Femur (tissue), 1 donor: ENCODE data around the gene TBK1.

Source experiments
- DNase-seq: peaks from one replicate; pipeline ENCODE4 v3.0.0-alpha.2; 2017

Gene TBK1

DNA sequence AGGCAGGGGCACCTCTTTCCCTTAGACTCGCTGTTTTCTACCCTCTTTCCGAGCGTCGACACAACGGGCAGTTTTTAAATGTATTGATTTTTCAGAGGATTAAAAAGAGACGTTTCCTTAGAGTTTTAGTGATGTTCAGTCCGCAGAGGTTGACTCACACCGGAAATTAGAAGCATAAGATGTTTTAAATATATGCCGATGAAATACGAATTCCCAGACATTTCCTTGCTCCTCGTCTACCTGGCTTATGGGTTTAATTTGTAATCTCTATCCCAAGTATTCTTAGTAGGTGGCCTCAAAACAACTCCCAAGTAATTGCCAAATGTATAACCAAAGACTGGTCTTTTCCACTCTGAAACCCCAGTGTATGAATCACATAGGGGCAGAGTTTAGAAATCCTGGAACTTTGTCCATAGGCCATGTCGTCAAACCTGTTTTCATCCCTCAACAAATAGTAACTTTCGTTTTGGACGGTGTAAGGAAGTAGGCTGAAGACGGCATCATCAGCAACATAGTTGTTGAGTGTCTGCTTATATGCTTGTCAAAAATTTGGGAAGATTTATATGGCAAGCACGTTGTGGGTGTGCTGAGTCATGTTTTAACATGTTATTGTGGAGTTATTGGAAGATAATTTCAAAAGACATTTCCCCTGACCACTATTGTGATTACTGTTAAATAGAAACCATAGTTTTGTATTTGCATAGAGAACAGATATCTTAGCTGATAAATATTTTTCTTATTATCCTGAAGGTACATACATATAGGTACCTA lies 824 bp downstream of the TBK1 start:
- no peak for DNase-seq

DNA sequence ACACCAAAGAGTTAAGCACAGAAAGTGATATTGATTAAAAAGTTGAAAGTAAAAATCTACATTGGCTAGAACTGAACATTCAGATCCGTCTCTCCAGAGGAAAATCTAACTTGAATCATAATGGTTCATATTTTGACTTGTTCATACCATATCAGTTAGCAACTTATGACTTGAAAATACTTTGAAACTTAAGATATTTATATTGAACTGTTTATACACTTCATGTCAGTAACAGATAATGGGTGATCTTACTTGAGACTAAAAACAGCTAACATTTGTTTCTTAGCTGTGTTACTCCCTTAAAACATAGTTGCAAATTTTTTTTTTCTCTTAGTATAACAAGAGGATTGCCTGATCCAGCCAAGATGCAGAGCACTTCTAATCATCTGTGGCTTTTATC lies 3.6 kb downstream of the TBK1 start:
- no peak for DNase-seq

DNA sequence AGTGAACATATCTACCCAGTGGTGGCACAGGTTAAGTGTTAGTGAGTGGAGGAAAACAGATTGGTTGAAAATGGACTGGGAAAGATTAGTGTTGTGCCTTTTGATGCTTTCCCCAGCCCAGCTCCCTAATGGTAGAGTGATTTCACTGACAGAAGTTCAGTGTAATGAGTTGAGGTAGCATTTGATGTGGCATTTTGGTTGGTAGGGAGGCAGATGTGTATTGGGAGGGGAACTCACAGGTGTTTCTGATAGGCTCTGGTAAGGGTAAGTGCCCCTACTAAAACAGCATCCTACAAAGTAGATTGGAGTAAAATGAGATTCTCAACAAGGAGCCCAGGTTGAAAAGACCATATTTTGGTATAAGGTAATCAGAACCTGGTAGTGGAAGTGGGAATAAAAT lies 4.2 kb downstream of the TBK1 start:
- DNase-seq = no peak

DNA sequence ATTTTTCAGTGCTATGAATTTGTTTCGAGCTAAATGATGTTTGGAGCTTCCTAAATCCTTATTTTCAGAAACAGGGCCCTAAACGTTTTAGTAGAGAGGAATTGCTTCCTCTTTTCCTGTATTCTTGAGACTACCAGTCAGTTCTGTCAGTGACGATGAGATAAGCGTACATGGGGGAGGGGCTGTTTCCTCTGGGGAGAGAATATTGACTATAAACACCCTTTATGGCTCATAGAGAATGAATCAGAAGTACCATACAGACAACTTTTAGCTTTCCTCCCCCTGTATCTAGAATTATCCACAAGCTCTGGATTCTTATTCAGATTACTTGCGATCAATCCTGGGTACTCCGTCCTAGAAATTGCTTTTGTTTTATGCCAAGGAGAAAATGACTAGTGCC lies 5.1 kb downstream of the TBK1 start:
- no peak for DNase-seq

DNA sequence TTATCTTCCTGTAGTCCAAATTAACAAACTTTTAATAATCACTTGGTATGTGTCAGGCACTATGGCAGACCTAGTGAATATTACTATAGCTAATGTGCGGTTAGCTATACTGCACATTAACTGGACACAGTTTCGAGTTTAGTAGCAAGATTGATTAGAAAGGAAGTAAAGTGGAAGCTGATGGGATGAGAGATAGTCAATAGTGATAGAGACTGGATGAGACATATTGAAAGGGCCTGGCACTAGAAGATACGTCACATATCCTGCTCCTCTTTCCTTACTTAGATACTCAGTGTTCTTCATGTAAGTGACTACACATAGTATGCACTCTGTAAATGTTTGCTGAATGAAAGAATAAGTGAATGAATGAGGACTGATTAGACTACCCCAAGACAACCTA lies 5.5 kb downstream of the TBK1 start:
- DNase-seq = no peak

DNA sequence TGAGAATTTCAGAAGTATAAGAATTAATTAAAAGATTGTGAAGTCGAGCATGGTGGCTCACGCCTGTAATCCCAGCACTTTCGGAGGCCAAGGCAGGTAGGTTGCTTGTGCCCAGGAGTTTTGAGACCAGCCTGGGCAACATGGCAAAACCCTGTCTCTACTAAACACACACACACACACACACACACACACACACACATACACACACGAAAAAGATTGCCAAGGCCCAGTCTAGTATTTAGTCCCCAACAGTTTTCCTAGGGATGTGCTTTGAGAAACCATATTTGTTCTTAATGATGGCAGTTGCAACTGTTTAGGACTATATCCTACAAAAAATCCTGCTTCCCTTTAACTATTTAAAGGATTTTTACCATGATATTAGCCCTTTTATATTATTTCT lies 6.0 kb downstream of the TBK1 start:
- no peak for DNase-seq

DNA sequence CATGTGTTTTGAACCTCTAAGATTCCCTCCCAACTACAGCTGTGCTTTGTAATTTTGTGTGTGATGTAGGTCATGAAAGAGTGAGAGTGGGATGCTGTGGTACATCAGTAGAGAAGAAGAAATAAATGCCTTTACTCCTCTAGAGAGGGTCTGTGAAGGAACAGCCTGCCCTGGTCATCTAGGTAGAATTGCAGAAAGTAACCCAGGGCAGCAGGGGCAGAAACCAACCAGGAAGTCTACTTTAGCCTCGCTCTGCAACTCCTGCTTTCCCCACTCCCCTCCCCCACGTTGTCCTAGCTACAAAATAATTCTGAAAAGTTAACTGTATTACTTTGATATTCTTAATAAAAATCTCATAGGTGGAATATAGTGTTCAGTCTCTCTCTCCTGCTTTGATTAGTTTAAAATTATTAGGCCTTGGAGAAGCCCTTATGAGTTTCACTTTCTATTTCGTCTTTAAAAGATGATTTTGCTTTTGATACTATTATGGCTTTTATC lies 7.5 kb downstream of the TBK1 start:
- DNase-seq = no peak

DNA sequence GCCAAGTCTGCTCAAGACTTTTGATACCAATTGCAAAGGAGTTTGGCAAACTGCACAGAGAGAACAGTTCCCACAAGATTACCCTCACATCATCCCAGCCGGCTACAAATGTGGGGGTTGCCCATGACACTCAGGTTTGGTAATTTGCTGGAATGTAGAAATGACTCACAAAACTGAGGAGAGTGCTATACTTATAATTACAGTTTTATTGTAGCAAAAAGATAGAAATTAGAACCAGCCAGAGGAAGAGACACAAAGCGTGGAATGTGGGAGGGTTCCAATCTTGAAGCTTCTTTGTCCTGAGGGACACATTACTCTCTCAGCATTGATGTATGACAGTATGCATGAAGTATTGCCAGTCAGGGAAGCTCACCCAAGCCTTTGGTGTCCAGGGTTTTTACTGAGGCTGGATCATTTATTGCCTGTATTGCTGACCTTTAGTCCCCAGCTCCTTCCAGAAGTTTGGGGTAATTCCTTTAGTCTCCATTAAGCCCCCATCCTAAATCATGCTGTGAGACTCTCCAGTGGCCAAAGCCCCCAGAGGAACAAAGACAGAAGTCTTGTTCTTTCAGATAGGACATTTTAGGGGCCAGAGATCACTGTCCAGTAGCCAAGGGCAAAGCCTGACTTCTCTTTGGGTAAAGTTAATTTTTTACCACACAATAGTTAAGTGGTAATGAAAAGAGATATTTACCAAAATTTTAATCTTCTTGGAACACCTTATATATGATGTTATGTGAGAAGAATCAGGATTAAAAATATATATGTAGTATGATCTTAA lies 9.9 kb downstream of the TBK1 start:
- DNase-seq = no peak

DNA sequence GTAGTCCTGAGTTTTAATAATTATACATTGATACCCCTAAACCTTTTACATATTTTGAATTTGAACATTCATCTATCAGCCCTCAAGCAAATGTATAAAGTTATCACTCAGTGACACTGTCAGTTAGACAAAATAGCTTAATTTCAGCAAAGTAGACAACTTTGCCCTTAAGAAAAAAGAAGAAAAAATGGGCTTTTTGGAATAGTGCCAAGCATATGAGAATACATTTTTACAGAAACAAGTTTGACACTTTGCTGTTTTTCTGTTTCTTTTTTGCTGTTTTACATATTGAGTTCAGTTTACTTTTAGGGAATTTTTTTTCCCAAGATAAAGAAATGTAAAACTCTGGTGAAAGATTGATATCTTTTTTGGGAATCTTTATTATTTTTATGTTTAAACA lies 14.3 kb downstream of the TBK1 start:
- no peak for DNase-seq

DNA sequence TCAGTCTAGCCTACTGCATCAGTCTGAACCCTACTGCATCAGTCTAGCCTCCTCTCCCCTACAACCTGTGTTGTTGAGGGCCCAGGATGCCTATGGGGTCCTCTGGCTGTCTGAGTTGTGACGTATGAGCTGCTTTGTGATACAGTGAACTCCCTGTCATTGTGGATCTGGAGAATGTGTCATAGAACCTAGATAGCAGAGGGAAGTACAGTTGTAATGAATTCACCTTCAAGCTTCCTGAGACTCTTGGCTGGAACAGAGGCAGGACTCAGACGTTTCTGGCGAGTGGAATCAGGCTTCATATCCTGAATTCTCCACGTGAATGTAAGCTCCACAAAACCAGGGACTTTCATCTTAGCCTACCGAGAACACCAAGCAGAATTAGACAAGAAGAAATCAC lies 17.0 kb downstream of the TBK1 start:
- no peak for DNase-seq

DNA sequence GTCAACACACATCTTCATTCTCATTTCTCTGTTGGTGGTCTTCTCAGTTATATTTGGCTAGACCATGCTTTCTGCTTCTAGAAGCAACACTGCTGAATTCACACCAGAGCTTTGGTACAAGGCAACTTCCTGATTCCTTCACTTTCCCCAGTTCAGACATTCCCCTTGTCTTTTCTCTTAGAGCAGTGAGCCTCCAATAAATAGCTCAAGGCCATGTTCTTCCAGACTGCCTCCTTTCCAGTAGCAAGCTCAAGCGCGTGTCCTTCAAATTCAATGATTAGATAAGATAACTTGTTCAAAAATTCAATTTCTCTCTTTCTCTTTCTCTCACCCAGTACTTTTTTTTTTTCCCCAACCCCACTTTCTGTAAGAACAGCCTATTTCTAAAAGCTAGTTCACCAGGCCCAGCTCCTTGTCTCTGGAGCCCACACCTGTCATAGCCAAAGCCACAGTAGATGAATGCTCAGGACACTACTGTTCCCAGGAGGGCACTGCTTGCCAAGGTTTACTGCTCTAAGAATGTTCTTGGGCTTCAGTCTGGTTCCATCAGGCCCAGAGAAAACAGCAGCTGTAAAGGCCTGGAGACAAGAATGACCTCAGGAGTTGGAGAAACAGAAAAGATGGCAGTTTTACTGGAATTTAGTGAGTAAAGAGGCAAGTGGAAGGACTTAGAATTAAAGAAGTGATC lies 17.7 kb downstream of the TBK1 start:
- DNase-seq = no peak

DNA sequence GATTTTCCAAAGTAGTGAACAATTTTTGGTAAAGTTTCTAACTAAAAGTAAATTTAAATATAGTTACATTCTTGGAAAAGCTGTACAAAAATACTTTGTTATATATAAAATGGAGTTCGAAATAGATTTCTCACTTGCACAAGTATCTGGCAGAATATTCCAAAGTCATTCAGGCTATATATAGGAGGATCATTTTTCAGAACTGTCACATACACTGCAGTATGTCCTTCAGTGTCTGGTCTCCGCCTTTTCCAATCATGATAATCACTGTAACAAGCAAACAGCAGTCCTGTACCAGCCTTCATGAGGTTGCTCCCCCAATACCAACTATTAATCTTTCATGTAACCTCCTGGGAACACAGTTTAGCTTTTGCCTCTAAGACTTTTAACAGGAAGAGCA lies 18.6 kb downstream of the TBK1 start:
- no peak for DNase-seq

DNA sequence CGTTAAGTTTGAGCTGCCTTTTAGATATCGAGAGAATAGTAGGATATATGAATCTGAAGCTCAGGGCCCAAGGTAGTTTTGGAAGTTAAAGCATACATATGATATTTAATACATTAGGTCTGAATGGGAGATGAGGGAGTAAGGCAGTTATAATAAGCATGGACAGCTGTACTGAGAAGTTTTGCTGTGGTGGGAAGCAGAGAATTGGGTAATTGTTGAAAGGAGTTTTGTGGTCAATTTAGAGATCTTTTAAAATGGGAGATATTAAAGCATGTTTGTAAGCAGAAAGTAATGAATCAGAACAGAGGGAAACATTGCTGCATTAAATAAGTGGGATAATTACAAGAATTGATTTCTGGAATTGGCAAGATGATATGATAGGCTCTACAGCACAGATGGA lies 21.3 kb downstream of the TBK1 start:
- no peak for DNase-seq

DNA sequence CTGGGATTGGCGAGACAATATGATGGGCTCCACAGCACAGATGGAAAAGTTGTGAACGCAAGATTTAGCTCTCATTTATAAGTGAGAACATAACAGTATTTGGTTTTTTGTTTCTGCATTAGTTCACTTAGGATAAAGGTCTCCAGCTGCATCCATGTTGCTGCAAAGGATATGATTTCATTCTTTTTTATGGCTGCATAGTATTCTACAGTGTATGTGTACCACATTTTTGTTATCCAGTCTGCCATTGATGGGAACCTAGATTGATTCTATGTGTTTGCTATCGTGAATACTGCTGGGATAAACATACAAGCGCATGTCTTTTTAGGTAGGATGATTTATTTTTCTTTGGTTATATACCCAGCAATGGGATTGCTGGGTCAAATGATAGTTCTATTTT lies 23.6 kb downstream of the TBK1 start:
- DNase-seq = no peak

DNA sequence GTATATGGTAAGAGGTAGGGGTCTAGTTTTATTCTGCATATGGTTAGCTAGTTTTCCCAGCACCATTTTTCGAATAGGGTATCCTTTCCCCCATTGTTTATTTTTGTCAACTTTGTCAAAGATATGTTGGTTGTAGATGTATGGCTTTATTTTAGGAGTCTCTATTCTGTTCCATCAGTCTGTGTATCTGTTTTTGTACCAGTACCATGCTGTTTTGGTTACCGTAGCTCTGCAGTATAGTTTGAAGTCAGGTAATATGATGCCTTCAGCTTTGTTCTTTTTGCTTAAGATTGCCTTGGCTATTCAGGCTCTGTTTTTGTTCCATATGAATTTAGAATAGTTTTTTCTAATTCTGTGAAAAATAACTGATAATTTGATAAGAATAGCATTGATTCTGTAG lies 24.9 kb downstream of the TBK1 start:
- no peak for DNase-seq

DNA sequence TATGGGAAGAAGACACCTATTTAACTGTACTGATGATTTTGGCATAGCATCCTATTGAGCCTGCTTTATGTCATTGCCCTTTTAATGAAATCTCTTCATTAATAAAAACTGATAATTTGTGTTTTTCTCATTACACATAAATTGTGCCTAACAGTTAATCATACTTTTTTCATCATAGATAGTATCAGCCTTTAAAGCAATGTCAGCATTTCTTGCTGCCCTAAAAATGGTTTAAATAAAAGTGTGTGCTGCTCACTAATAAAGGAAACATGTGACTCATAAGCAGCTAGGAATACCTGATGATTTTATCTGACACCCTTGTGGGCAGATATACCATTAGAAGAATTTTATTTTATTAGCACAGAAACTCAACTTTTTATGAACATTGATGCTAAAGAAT lies 26.7 kb downstream of the TBK1 start:
- no peak for DNase-seq

DNA sequence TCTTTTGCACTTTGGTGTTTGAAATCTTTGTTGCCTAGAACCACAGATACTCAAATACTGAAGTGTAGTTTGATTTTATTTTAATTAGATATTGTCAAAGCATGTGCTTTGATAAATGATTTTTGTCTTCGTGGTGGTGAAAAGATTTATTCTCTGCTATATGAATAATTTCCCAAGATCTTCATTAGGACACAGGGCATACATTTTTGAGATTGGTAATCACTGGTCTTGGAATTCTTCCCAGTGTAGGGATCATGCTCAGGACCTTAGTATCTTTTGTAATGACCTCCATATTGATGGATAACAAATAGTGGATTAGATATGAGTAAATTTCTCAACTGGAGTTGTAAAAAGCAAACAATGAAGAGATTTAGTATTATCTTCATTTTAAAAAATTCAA lies 28.2 kb downstream of the TBK1 start:
- no peak for DNase-seq

DNA sequence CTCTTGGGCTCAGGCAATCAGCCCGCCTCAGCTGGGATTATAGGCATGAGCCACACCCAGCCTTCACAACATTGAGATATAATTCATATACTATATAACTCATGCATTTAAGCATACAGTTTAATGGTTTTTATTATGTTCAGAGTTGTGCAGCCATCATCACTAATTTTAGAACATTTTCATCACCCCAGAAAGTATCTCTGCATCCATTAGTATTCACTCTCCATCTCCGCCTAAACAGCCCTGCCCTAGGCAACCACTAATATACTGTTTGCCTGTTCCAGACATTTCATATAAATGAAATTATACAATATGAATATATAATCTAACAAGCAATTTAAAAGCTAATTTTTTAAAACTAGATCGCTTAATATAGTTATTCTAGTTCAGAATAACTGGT lies 34.7 kb downstream of the TBK1 start:
- no peak for DNase-seq

DNA sequence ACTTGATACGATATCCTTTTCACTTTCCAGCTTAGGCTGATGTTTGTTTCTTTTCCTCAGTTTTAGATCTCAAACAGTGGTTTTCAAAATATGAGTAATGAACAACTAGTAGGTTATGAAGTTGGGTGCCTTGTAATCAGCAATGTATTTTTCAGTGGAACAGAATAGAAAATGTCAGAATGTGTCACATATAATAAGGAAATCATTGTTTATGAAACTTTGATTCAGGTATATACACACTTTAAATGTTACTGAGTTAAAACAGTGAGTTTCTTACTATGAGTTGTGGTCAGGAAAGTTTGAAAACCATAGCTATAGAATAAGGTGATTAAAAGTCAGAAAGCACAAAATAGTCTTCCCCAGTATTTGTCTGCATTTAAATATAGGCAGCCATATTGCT lies 39.8 kb downstream of the TBK1 start:
- no peak for DNase-seq

DNA sequence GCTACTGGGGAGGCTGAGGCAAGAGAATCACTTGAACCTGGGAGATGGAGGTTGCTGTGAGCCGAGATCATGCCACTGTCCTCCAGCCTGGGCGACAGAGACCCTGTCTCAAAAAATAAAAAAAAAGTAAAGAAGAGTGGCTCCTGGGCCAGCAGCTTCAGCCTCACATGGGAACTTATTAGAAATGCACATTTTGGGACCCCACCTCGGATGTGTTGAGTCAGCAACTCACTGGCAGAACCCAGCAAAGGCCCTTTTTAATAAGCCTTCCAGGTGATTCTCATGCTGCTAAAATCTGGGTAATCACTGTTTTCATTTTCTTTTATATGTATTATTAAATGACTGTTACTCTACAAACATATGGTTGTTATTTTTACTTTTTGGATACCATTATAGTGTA lies 41.6 kb downstream of the TBK1 start:
- DNase-seq = no peak

DNA sequence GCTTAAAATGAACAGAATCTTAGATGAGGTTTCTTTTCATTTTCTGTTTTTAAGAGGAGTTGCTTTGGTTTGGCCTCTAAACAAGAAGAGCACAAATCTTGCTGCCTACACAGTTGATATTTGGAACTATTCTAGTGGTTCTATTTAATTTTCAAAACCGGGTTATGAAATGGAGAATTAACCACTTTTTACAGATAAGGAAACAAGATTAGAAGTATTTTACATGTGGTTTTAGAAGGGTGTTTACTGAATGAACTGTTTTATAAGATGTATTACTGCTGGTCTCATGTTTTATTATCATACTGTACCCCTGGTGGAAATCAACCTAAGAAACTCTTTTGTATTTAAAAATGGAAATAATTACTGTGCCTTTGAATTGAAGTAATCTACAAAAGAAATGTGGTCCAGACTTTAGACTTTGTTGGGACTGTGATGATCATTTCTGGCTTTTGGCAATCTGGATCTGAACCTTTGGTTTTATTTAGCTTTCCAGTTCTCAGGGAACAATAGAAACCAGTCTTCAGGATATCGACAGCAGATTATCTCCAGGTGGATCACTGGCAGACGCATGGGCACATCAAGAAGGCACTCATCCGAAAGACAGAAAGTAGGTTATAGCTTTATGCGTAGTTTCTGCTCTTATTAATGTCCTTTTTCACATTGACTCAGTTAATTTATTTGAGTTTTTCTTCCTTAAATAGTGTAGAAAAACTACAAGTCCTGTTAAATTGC lies 43.2 kb downstream of the TBK1 start:
- DNase-seq = no peak

DNA sequence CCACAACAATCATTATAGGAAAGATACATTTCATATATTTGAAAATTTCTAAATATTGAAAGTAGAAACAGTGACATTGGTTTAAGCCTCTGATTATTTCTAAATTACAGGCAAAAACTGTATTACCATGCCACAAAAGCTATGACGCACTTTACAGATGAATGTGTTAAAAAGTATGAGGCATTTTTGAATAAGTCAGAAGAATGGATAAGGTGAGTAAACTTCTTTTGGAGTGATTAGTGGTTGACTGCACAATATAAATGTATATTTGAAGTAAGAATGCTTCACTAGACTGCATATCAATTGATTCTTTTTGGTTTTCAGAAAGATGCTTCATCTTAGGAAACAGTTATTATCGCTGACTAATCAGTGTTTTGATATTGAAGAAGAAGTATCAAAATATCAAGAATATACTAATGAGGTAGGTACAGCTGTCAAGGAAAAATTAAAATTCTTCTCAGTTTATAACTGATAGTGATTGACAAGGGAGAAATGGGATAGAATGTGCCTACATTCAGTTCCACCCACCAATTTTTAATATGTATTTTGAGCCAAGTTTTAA lies 45.0 kb downstream of the TBK1 start:
- DNase-seq = no peak

DNA sequence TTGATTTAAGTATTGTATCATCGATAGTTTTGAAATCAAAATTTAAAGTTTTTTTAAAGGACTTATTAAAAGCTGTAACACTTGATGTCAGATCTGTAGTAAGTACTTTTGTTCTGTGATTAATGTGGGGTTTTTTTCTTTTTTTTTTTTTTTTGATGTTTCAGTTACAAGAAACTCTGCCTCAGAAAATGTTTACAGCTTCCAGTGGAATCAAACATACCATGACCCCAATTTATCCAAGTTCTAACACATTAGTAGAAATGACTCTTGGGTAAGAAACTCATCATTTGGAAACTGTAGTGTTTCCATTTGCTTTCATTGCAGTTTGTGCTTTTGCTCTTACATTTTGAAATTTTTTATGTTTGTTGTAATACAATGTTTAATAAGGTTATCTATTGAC lies 45.6 kb downstream of the TBK1 start:
- DNase-seq = no peak
